ENCODE results near the gene IL17B.

DNA sequence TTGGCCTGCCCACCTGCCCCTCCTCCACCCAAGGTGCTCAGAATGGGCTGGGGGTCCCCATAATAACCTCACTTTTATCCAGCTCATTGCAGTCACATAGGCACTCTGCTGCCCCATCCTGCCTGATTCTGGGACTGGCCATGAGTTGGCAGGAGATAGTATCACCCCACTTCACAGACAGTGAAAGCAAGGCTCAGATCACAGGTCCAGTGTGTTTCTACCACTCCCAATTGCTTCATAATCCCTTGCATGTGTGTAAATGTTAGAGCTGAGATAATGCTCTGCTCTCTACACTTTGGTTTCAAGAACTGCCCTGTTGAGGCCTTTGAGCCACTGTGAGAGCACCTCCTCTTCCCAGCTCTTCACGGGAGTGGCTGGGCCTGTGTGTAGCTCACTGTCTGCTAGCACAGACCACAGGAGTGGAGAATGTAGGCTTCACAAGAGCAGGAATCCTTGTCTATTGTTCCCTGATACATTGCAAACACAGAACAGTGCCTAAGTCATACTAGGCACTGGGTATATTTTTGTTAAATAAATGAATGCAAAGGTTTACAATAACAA is 12.8 kb downstream of the IL17B start:
- TF ChIP-seq EP300 (IDR thresholded peaks at IDR 0.05) = no peak
- TF ChIP-seq CTCF (IDR thresholded peaks at IDR 0.05) = no peak

All from upper lobe of left lung (tissue), 4 donors.